ENCODE results near the gene NRL. TPM values are rescaled to one million over a fixed set of nuclear protein-coding genes. Genes with fewer than 3 reads are reported as not detected.

The NRL gene
- total RNA-seq, 1 experiment from 2014 or later, result 1.4 TPM

DNA sequence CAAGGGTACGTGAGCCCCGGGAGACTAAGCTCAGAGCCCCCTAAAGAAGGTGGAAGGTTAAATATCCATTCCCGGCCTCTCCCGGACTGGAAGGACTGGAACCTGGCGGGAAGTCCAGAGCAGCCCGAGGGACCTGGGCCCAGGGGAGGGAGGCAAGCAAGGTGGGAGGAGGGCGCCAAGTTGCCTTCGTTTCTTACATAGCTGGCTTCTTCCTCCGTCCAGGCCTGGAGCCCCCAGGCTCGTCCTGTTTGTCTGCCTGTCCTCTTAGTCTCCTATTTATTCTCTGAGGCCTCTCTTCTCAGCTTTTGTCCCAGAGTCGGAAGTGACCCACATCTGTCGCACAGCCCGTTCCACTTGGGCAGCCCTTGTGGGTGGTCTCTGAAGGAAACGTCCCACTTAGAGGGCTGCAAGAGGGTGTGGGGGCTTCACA, 19.9 kb downstream of the NRL start:
- DNase-seq (ENCODE audit: low read depth in 1 of 2, low spot score in 2 of 2), result no peak
- H3K4me3 ChIP-seq, result peak overlapping the region; percentile 85
- H3K36me3 ChIP-seq, result no peaks in the 10 kb centered on the region
- peaks cover 20% of the 10 kb centered on the region for H3K4me1 ChIP-seq (replicated peaks)
- H3K9me3 ChIP-seq (replicated peaks), result 0 out of 2 replicates have a peak, but pooled peaks cover 2% of the 10 kb centered on the region
- peak overlapping the region; percentile 54 for H3K27ac ChIP-seq
- H3K27me3 ChIP-seq (replicated peaks), result no peaks in the 10 kb centered on the region

DNA sequence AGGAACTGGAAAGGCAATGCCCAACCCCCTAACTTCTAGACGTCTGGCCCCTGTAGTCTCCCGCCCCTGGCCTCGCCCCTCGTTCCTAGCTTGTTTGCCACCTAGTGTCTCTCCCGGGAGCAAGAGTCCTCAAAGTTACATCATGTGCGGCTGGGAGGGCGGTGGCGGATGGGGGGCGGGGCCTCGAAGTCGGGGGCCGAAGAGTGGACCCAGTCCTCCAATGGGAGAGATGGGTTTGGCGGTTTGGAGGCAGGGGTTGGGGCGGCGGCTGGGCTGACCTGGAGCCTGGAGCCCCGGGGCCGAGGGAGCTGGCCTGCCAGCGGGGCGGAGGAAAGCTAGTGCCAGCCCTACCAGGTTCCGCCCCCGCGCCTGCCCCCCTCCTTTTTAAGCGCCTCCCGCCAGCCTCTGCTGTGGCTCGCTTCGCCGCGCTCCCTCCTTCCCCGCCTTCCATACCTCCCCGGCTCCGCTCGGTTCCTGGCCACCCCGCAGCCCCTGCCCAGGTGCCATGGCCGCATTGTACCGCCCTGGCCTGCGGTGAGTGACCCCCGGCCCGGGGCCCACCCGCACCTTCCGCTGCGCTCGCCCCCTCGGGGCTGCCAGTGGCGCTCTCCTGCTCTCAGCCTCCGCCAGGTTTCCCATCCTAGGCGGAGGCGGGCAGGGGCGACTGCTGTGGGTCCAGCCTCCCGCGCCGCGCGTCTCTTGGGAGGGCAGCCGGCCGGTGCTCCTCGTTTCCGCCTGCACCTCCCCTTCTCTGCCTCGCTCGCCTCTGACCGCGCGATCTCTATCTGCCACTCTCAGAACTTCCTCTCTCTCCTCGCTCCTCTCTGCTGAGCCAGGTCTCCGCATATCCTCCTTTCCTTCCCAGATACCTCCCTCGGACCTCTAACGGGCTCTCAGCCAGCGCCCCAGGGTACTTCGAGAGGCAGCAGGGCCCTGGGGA, 20.6 kb downstream of the NRL start, which contains the start of gene PCK2:
PCK2 (plus strand) TSS at position 411 of the 940 bp plus-strand sequence; CDS start at position 506, 95 bp downstream.
- Histone ChIP-seq H3K4me1 (replicated peaks) (peaks cover 20% of the 10 kb centered on the region), H3K9me3 (replicated peaks) (0 out of 2 replicates have a peak, but pooled peaks cover 2% of the 10 kb centered on the region), H3K4me3 (peak within 1 kb of the TSS; percentile 85), H3K36me3 (no peaks in the 10 kb centered on the region), H3K27ac (peak within 1 kb of the TSS; percentile 54), H3K27me3 (replicated peaks) (no peaks in the 10 kb centered on the region)
- peak; percentile 77 to 93 for DNase-seq (ENCODE audit: low read depth in 1 of 2, low spot score in 2 of 2)

DNA sequence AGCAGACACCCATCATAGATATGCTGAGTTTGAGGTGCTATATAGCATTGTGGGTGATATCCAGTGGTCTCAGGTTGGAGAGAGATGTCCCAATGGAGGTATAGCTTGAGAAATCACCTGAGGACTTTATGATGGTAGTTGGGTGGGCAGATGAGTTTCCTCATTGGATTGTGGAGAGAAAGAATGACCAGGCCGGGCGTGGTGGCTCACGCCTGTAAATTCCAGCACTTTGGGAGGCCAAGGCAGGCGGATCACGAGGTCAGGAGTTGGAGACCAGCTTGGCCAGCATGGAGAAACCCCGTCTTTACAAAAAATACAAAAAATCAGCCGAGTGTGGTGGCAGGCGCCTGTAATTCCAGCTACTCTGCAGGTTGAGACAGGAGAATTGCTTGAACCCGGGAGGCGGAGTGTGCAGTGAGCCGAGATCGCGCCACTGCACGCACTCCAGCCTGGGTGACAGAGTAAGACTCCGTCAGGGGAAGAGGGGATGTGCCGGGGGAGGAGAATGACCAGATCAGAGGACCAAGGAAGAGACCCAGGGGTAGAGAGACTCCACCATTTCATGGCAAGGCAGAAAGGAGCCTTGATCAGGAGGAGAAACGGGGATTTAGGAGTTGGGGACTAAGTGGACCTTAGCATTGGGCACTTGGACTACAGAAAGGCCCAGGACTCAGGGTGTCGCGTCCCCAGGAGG, 21.4 kb downstream of the NRL start:
- no peak for DNase-seq (ENCODE audit: low read depth in 1 of 2, low spot score in 2 of 2)
- Histone ChIP-seq H3K9me3 (replicated peaks) (0 out of 2 replicates have a peak, but pooled peaks cover 2% of the 10 kb centered on the region), H3K36me3 (no peaks in the 10 kb centered on the region), H3K27me3 (replicated peaks) (no peaks in the 10 kb centered on the region), H3K4me3 (peak overlapping the region; percentile 85), H3K27ac (no peak overlapping the region), H3K4me1 (replicated peaks) (peaks cover 20% of the 10 kb centered on the region)

DNA sequence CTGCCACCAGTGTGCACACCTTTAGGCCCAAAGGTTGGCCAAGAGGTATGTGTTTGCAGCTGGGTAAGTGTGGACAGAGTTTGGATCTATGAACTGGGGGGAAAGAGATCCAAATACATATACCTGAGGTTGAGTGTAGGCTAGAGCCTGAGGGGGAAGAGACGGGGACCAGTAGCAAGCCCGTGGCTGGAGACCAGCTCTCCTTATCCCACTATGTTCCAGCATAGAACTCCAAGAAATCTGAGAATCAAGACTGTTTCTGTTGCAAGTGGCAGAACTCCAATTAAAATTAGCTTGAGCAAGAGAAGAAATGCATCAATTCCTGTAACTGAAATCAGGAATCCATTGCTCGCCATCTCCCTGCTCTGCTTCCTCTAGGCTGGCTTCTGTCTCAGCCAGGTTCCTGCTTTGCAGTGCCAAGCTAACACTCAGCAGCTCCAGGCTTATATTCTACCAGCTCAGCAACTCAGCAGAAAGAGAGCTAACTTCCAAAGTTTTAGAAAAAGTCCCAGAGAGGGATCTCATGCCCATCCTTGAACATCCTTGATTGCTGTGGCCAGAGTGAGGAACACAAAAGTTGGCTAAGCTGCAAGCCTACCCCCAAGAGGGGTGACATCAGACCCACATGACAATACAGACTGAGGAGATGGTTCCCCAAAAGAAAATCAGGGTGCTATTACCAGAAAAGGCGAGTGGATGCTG, 22.1 kb downstream of the NRL start:
- Histone ChIP-seq H3K27me3 (replicated peaks) (no peaks in the 10 kb centered on the region), H3K27ac (no peak overlapping the region), H3K4me3 (no peak overlapping the region), H3K36me3 (no peaks in the 10 kb centered on the region), H3K9me3 (replicated peaks) (0 out of 2 replicates have a peak, but pooled peaks cover 2% of the 10 kb centered on the region), H3K4me1 (replicated peaks) (peaks cover 20% of the 10 kb centered on the region)
- no peak for DNase-seq (ENCODE audit: low read depth in 1 of 2, low spot score in 2 of 2)

DNA sequence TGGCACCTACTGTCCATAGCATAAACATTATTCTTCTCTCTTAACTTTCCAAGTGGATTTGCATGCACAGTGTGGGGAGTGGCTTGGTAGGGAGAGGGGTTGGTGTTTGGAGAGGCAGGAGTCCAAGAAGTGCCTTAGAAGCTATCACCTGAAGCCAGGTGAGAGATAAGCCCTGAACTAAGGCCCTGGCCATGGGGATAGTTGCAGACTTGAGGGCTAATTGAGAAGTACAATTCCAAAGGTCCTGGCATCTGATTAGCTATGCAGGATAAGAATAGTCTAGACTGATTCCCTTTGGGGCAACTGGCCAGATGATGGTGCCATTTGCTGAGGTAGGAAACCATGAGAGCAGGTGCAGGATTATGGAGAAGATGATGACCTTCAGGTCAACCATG, 22.6 kb downstream of the NRL start:
- Histone ChIP-seq H3K9me3 (replicated peaks) (0 out of 2 replicates have a peak, but pooled peaks cover 2% of the 10 kb centered on the region), H3K27me3 (replicated peaks) (no peaks in the 10 kb centered on the region), H3K27ac (no peak overlapping the region), H3K36me3 (no peaks in the 10 kb centered on the region), H3K4me1 (replicated peaks) (peaks cover 20% of the 10 kb centered on the region), H3K4me3 (no peak overlapping the region)
- DNase-seq (ENCODE audit: low read depth in 1 of 2, low spot score in 2 of 2), result no peak

DNA sequence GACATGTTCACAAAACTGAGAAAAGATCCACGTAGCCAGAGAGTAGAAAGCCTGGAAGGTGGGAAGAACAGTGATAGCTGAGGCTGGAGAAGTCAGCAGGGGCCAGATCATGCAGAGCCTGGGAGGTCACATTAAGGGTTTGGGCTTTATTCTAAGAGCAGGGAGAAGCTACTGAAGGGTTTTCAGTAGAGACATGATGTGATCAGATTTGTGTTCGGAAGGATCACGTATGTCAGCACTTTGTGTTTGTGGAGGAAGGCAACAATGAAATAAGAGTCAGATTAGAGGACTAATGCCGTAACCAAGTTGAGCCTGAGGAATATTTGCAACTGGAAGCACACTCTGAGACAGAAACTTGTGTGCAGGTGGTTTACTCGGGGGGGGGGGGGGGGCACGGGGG, 24.9 kb downstream of the NRL start:
- Histone ChIP-seq H3K36me3 (no peaks in the 10 kb centered on the region), H3K9me3 (replicated peaks) (0 out of 2 replicates have a peak, but pooled peaks cover 2% of the 10 kb centered on the region), H3K27me3 (replicated peaks) (no peaks in the 10 kb centered on the region), H3K4me1 (replicated peaks) (peaks cover 11% of the 10 kb centered on the region), H3K27ac (no peak overlapping the region), H3K4me3 (no peak overlapping the region)
- no peak for DNase-seq (ENCODE audit: low read depth in 1 of 2, low spot score in 2 of 2)

DNA sequence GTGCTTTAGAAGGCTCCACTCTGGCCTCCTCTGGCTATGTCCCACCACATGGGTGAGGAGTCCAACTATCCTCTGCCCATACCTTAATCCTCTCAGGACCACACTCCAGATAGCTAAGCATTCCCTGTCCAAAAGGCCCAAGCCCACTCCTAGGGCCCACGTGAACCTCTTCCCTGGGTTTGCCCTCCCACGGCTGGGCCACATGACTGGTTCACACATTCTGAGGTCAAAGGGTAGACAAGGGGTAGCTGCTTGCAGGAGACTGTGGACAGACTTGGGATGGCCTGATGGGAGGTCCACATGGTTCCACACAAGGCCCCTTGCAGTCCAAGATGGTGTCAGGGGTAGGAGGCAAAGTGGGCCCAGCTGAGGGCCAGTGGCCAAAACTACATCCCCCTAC, 26.7 kb downstream of the NRL start:
- H3K36me3 ChIP-seq, result no peaks in the 10 kb centered on the region
- no peak overlapping the region for H3K4me3 ChIP-seq
- H3K27ac ChIP-seq, result no peak overlapping the region
- H3K4me1 ChIP-seq (replicated peaks), result no peaks in the 10 kb centered on the region
- no peaks in the 10 kb centered on the region for H3K9me3 ChIP-seq (replicated peaks)
- DNase-seq (ENCODE audit: low read depth in 1 of 2, low spot score in 2 of 2), result no peak
- peaks cover 5% of the 10 kb centered on the region for H3K27me3 ChIP-seq (replicated peaks)

DNA sequence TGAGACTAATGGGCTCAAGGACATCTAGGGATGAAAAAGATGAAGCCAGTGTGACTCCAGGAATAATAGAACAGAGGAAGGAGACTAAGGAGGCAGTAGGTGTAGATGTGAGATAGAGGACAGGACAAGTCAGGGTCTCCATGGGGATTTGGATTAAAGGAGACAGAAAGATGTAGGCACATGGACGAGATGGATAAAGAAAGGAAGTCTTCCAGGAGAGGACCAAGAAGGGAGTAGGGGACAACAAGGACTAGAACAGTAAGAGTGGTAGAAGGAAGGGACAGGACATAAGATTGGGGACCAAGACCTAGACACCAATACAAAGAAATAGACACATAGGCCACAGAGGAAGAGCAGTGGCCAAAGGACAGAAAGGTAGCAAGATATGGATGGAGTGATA, 27.7 kb downstream of the NRL start:
- Histone ChIP-seq H3K36me3 (no peaks in the 10 kb centered on the region), H3K4me3 (no peak overlapping the region), H3K4me1 (replicated peaks) (no peaks in the 10 kb centered on the region), H3K9me3 (replicated peaks) (no peaks in the 10 kb centered on the region), H3K27me3 (replicated peaks) (peaks cover 16% of the 10 kb centered on the region), H3K27ac (no peak overlapping the region)
- DNase-seq (ENCODE audit: low read depth in 1 of 2, low spot score in 2 of 2), result no peak

DNA sequence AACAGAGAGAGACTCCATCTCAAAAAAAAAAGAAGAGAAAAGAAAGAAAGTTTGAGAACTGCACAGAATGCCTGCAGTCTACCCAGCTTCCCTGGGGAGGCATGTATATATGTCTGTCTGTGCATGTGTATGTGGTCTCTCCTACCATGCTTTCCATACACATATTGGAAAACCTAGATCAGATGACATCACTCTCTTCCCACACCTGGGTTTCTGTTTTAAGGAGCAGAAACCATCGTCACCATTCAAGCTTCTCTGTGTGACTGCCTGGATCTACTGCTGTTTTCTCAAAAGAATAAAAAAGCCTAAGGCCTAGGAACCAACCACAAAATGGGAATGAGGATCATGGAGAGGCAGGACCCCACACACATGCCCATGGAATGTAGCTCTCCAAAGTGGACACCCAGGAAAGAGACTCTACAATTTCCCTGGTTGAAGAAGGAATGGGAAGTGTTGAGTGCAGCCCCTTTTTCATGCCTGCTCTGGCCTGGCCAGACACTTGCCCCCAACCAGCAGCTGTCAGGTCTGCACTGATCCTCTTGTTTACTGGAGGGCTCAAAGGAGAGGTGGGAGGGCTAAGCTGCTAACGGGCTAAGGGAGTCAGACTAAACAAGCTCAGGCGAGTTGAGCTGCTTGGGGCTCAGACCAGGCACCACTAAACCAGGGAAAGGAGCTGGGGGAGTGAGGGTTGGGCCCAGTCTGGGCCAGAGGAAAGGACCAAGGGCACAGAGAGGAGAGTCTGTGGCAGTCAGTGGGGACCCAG, 28.4 kb downstream of the NRL start:
- no peak for DNase-seq (ENCODE audit: low read depth in 1 of 2, low spot score in 2 of 2)
- no peak overlapping the region for H3K4me3 ChIP-seq
- H3K9me3 ChIP-seq (replicated peaks), result no peaks in the 10 kb centered on the region
- H3K27ac ChIP-seq, result no peak overlapping the region
- H3K27me3 ChIP-seq (replicated peaks), result peaks cover 22% of the 10 kb centered on the region
- peaks cover 2% of the 10 kb centered on the region for H3K4me1 ChIP-seq (replicated peaks)
- H3K36me3 ChIP-seq, result no peaks in the 10 kb centered on the region

DNA sequence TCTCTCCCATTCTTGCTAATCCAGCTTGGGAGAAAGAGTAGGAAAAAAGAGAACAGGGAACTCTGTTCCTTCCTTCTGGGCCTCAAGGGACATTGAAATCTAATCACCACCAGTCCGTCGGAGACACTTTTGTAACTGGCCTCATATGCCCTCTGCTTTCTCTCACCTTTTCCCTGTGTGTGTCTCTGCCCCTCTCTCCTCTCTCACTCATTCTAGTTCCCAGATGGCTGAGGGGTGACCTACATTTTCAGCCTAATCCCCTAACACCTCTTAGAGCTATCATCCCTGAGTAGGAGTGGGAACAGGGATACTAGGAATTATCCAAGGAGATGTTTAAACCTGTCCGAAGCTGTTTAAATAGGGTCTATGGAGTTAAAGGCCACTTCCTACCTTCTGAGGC, 29.5 kb downstream of the NRL start:
- no peak overlapping the region for H3K27ac ChIP-seq
- H3K4me1 ChIP-seq (replicated peaks), result peaks cover 10% of the 10 kb centered on the region
- H3K36me3 ChIP-seq, result no peaks in the 10 kb centered on the region
- peaks cover 34% of the 10 kb centered on the region for H3K27me3 ChIP-seq (replicated peaks)
- no peak overlapping the region for H3K4me3 ChIP-seq
- H3K9me3 ChIP-seq (replicated peaks), result no peaks in the 10 kb centered on the region
- DNase-seq (ENCODE audit: low read depth in 1 of 2, low spot score in 2 of 2), result no peak

DNA sequence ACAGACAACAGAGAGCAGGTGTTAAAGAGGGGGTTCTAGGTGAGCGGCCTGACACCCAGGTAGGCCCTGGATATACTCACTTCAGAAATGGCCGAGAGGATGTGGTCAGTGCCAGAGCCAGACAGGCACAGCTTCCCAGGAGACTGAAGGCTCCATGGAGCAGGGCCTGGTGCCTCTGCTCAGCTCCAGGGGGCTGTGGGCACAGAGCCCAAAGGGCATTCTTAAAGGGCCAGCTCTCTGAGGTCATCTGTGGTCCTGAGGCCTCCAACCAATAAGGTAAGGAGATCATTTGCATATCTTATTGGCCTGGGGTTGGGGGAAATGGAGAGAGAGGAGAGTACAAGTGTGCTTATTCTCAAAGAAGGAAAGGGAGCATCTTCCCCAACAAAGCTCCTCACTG, 30.3 kb downstream of the NRL start:
- Histone ChIP-seq H3K9me3 (replicated peaks) (no peaks in the 10 kb centered on the region), H3K4me3 (no peak overlapping the region), H3K4me1 (replicated peaks) (peaks cover 10% of the 10 kb centered on the region), H3K36me3 (no peaks in the 10 kb centered on the region), H3K27ac (no peak overlapping the region), H3K27me3 (replicated peaks) (peaks cover 34% of the 10 kb centered on the region)
- no peak for DNase-seq (ENCODE audit: low read depth in 1 of 2, low spot score in 2 of 2)

DNA sequence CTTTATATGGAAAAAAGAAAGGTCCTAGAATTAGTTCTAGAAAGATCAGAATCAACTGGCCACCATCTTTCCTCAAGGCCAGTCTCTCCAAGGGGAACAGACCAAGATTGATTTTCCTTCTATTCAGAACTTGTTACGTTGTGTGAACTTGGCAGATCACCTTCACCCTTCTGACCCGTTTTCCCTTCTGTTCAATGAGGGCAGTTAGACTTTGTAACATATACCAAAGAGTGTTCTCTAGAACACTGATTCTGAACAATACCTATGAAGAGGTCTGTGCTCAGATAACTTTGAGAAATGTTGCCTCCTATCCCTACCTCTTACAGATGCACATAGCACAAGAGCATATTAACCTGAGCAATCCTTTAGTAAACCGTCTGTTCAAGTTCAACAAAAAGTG, 31.3 kb downstream of the NRL start:
- Histone ChIP-seq H3K27me3 (replicated peaks) (peaks cover 34% of the 10 kb centered on the region), H3K9me3 (replicated peaks) (no peaks in the 10 kb centered on the region)

More for the DNA sequence above, 31.3 kb downstream of the NRL start:
- peaks cover 10% of the 10 kb centered on the region for H3K4me1 ChIP-seq (replicated peaks)
- DNase-seq (ENCODE audit: low read depth in 1 of 2, low spot score in 2 of 2), result no peak
- no peaks in the 10 kb centered on the region for H3K36me3 ChIP-seq
- H3K27ac ChIP-seq, result no peak overlapping the region
- no peak overlapping the region for H3K4me3 ChIP-seq
